Right renal pelvis (tissue), 4 donors: ENCODE data around the gene TXNDC12. TPM values are rescaled to one million over a fixed set of nuclear protein-coding genes. Genes with fewer than 3 reads are reported as not detected.
"Not testable (repeated sequence)": the region's sequence is repeated elsewhere in the genome, so short reads cannot be mapped to it uniquely, and the experiment has no call there.

Experiments
- DNase-seq, 4 donors: peaks; one replicate each; pipeline ENCODE4 v3.0.0-alpha.2; 2013; ENCODE audit warnings: low read depth in 4 of 4, low spot score in 3 of 4, missing footprints in 1 of 4
- polyA plus RNA-seq, 4 donors: library from polyadenylated mRNA; unstranded; fragments of 120-200 nt; gene quantifications; one replicate each; pipeline ENCODE4 v1.2.1, GENCODE V29; 2013; ENCODE audit not compliant: insufficient read length in 4 of 4

TXNDC12 gene
- polyA plus RNA-seq, result 10 to 100 TPM; 63.1 to 83.4 (median 69.9) TPM

- DNase-seq, result peak; percentile 76 to 87 (median 82)
Observed at GRCh38 chr1:52055066-52055865, at the start of gene TXNDC12. TSS of gene TXNDC12 (minus strand) at chr1:52055191. CDS start at chr1:52055096, 95 bp downstream.

- DNase-seq, result no peak
Observed at GRCh38 chr1:52102336-52103013, 47.5 kb upstream of the TXNDC12 start.

- DNase-seq, result no peak
Observed at GRCh38 chr1:52098139-52098871, 43.3 kb upstream of the TXNDC12 start.

- DNase-seq, result no peak
Observed at GRCh38 chr1:52096216-52096615, 41.2 kb upstream of the TXNDC12 start.

GRCh38 chr1:52094300-52094699 lies 39.3 kb upstream of the TXNDC12 start:
- not testable (repeated sequence) for DNase-seq

GRCh38 chr1:52087892-52088291 lies 32.9 kb upstream of the TXNDC12 start:
- DNase-seq, result not testable (repeated sequence)

- DNase-seq, result no peak
Observed at GRCh38 chr1:52080014-52080415, 25.0 kb upstream of the TXNDC12 start.

- DNase-seq, result not testable (repeated sequence)
Observed at GRCh38 chr1:52077277-52077676, 22.3 kb upstream of the TXNDC12 start.

GRCh38 chr1:52072291-52072690 lies 17.3 kb upstream of the TXNDC12 start:
- DNase-seq, result no peak

- DNase-seq, result no peak
Observed at GRCh38 chr1:52070704-52071103, 15.7 kb upstream of the TXNDC12 start.

GRCh38 chr1:52063192-52063591 lies 8.2 kb upstream of the TXNDC12 start:
- no peak for DNase-seq

- DNase-seq, result no peak
Observed at GRCh38 chr1:52060822-52061221, 5.8 kb upstream of the TXNDC12 start.

- DNase-seq, result no peak
Observed at GRCh38 chr1:52059888-52060287, 4.9 kb upstream of the TXNDC12 start.

GRCh38 chr1:52059321-52059720 lies 4.3 kb upstream of the TXNDC12 start:
- no peak for DNase-seq

GRCh38 chr1:52057876-52058415 lies 3.0 kb upstream of the TXNDC12 start:
- no peak for DNase-seq

GRCh38 chr1:52057255-52057654 lies 2.3 kb upstream of the TXNDC12 start:
- no peak for DNase-seq

GRCh38 chr1:52056937-52057231 lies 1.9 kb upstream of the TXNDC12 start:
- DNase-seq, result no peak

GRCh38 chr1:52056163-52056936 lies 1.4 kb upstream of the TXNDC12 start, which contains the start of gene BTF3L4:
TSS of gene BTF3L4 (plus strand) at chr1:52056295. CDS start at chr1:52059848, 3,553 bp downstream.
- peak; percentile 64 to 85 (median 77) for DNase-seq

GRCh38 chr1:52055866-52056162 lies 823 bp upstream of the TXNDC12 start:
- no peak for DNase-seq

GRCh38 chr1:52054496-52055065 lies 410 bp downstream of the TXNDC12 start:
- no peak for DNase-seq
